Right renal cortex interstitium (tissue), 3 donors: ENCODE results near the gene DHRS2. TPM values are rescaled to one million over a fixed set of nuclear protein-coding genes. Genes with fewer than 3 reads are reported as not detected.

ENCODE experiments used
- DNase-seq, 3 donors: peaks; one replicate each; pipeline ENCODE4 v3.0.0-alpha.2; 2013; ENCODE audit warnings: low read depth in 3 of 3, low spot score in 2 of 3
- polyA plus RNA-seq, 3 donors: library from polyadenylated mRNA; unstranded; fragments of 120-200 nt; gene quantifications; one replicate each; pipeline ENCODE4 v1.2.1, GENCODE V29; 2013; ENCODE audit not compliant: insufficient read length in 3 of 3

Gene DHRS2
- polyA plus RNA-seq, 3 donors, result 9.1 to 55.2 (median 42.1) TPM

- DNase-seq, result no peak
These were observed 9.9 kb downstream of the DHRS2 start for GRCh38 chr14:23645812-23646647.

- DNase-seq, result no peak
These were observed 10.7 kb downstream of the DHRS2 start for GRCh38 chr14:23646648-23647549.

GRCh38 chr14:23647619-23648018 is 11.5 kb downstream of the DHRS2 start:
- no peak for DNase-seq

GRCh38 chr14:23648764-23649460 is 12.7 kb downstream of the DHRS2 start:
- no peak for DNase-seq

GRCh38 chr14:23650506-23650905 is 14.3 kb downstream of the DHRS2 start:
- no peak for DNase-seq

- DNase-seq, result no peak
These were observed 16.9 kb downstream of the DHRS2 start for GRCh38 chr14:23653051-23653450.

GRCh38 chr14:23654231-23654630 is 18.1 kb downstream of the DHRS2 start:
- DNase-seq, result no peak

- DNase-seq, result no peak
These were observed 21.9 kb downstream of the DHRS2 start for GRCh38 chr14:23657959-23658470.

GRCh38 chr14:23660290-23661226 is 24.4 kb downstream of the DHRS2 start:
- DNase-seq, result no peak

GRCh38 chr14:23661542-23661941 is 25.4 kb downstream of the DHRS2 start:
- no peak for DNase-seq

- no peak for DNase-seq
These were observed 27.0 kb downstream of the DHRS2 start for GRCh38 chr14:23663127-23663526.

GRCh38 chr14:23663711-23664110 is 27.5 kb downstream of the DHRS2 start:
- no peak for DNase-seq

- no peak for DNase-seq
These were observed 28.2 kb downstream of the DHRS2 start for GRCh38 chr14:23664207-23664885.

- no peak for DNase-seq
These were observed 29.3 kb downstream of the DHRS2 start for GRCh38 chr14:23665302-23666016.

- no peak for DNase-seq
These were observed 31.0 kb downstream of the DHRS2 start for GRCh38 chr14:23667134-23667533.

- DNase-seq, result no peak
These were observed 33.3 kb downstream of the DHRS2 start for GRCh38 chr14:23669441-23669840.

GRCh38 chr14:23670481-23670880 is 34.3 kb downstream of the DHRS2 start:
- DNase-seq, result no peak

GRCh38 chr14:23672200-23672599 is 36.0 kb downstream of the DHRS2 start:
- no peak for DNase-seq

- DNase-seq, result no peak
These were observed 39.2 kb downstream of the DHRS2 start for GRCh38 chr14:23675337-23675736.
